SH-SY5Y (cell line): Measurements from ENCODE around the gene TMEM229B.

Experiments used
- GATA2 ChIP-seq: IDR thresholded peaks from 2 replicates; pipeline ENCODE4 v1.6.1; 2011; ENCODE audit warnings: mild to moderate bottlenecking, low read depth, low read length
- GATA3 ChIP-seq: IDR thresholded peaks from 2 replicates; pipeline ENCODE4 v1.6.1; 2011; ENCODE audit warnings: low read depth, mild to moderate bottlenecking, low read length, moderate library complexity

Gene TMEM229B

DNA sequence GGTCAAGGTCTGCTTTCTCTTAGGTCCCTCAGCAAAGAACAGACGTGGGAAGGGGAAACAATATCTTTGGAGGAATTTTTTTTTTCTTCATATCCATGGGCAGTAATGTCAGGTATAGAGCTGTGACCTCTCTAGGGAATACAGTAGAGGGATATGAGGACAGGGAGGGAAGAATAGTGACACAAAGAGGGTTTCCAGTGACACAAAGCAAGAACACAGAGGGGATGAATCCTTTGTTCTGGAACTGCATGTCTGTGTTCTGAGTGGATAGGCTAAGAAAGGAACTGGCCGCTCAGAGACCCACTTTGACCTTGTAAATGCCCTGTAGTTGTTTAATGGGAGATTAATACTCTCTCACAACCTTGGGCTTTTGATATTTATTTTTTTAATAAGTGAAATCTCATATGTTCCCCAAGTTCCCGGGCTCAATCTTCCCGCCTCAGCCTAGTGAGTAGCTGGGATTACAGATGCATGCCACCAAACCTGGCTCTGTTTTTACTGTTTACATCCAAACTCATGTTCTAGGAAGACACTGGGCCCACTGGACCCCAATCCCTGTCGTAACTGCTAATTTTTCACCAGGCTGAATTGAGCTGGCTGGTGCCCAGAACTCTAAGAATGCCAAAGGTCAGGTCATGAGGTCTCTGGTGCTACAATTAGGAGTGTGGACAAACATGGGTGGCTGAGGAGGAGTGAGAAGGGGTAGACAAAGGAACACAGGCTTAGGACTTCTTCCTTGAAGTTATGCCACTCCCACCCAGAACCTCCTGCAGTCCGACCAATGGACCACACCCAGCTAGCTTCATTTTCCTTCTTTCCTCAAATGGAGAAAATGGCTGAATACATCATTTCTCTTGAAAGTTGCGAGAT is 35.5 kb upstream of the TMEM229B start:
- TF ChIP-seq GATA3 (no peak), GATA2 (no peak)

DNA sequence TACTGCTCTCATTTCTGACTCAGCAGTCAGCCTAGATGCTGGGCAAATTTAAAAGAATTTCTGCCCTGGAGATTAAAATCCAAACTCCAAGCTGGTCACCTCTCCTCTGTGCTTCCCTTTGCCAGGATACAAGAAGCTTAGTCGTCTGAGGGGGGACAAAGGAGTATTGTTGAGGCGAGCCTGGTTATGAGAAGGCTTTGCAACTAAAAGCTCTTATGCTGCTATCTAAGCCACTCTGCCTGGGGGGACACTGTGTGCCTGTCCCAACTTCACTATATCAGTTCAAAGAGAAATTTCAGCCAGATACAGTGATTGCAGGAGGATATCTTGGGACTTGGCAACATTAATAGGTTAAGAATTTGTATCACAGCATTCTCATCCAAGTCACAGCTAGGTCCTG is 33.7 kb upstream of the TMEM229B start:
- TF ChIP-seq GATA3, result no peak
- no peak for TF ChIP-seq GATA2

DNA sequence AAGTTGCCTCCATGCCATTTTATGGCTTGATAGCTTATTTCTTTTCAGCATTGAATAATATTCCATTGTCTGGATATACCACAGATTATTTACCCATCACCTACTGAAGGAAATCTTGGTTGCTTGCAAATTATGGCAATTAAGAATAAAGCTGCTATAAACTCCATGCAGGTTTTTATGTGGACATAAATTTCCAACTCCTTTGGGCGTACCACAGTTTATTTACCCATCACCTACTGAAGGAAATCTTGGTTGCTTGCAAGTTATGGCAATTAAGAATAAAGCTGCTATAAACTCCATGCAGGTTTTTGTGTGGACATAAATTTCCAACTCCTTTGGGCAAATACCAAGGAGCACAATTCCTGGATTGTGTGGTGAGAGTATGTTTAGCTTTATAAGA is 32.0 kb upstream of the TMEM229B start:
- TF ChIP-seq GATA3 (no peak), GATA2 (no peak)

DNA sequence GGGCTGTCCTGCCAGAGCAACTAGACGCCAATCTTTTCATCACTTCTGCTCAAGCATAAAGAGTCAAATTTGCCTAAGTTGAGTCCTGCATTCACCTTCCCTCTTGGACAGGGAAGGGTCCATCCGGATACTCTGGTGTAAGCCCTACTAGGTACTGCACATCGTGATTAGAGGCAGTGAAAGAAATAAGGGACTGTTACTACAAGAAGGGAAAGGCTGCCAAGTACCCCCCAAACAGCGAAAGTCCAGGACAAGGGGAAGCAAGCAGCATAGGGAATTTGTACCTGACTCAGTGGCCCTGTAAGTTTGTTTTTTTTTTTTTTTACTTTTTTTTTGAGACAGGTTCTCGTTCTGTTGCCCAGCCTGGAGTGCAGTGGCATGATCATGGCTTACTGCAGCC is 30.9 kb upstream of the TMEM229B start:
- TF ChIP-seq GATA3 (no peak), GATA2 (no peak)

DNA sequence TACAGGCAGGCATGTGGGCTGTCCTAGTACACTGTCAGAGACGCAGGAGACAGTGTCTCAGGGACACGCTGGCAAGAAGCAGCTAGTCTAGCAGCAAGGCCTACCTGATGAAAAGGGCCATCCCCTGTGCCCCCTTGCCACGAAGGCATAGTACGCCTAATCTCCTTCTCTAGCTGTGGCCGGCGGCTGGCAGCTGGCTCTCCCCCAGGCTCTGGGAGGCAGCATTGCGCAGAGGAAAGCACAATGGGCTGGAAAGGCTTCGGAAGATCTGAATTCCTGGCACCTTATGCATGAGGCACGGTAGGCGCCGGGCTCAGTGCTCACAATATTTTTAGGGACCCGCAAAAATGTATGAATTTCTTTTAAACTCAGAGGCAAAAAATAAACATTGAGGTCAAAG is 28.6 kb upstream of the TMEM229B start:
- TF ChIP-seq GATA3, result no peak
- TF ChIP-seq GATA2, result no peak

DNA sequence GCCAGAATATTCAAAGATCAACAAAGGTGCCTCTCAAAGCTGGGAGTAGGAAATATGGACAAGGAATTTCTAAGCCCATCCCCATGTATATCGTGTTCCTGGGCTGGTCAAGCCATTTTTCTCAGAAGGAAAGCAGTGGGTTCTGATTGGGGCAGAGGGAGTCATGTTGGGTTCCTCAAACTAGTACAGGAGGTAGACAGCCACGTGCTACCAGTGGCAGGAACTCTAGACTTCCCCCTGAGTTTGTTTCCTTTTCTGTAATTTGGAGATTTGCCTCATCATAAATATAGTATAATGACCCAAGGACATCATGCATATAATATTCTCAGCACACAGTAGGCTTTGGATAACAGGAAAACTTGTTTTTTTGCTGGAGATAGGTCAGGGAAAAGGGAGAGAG is 28.2 kb upstream of the TMEM229B start:
- TF ChIP-seq GATA3 (no peak), GATA2 (no peak)

DNA sequence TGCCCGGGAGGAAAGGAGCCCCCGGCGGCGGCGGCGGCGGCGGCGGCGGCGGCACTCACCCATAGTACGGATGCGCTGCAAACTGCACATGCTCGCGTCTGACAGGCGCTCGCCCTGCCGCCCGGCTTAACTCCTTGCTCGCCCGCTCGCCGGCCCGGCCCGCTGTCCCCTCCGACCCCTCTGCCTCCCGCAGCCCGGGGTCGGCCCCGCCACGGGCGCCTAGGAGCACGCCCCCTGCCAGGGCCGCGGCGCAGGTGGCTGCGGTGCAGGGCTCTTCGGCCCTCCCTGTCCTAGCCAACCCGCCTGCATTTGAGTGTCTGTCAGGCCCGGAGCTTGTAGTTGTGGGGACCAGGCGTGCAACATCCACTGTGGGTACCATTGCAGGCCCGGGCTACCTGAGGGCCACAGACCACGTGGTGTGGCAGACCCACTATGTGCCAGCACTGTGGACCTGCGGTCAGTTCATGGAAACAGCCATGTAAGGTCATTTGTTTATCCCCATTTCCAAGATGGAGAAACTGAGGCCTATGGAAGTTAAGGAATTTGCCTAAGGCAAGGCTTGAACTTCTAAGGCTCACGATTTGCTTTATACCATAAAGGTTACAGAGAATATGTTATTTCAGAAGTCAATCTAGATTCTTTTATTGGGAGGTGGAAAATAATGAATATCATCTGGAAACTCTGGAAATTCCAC is 27.0 kb upstream of the TMEM229B start:
- no peak for TF ChIP-seq GATA3
- TF ChIP-seq GATA2, result no peak

DNA sequence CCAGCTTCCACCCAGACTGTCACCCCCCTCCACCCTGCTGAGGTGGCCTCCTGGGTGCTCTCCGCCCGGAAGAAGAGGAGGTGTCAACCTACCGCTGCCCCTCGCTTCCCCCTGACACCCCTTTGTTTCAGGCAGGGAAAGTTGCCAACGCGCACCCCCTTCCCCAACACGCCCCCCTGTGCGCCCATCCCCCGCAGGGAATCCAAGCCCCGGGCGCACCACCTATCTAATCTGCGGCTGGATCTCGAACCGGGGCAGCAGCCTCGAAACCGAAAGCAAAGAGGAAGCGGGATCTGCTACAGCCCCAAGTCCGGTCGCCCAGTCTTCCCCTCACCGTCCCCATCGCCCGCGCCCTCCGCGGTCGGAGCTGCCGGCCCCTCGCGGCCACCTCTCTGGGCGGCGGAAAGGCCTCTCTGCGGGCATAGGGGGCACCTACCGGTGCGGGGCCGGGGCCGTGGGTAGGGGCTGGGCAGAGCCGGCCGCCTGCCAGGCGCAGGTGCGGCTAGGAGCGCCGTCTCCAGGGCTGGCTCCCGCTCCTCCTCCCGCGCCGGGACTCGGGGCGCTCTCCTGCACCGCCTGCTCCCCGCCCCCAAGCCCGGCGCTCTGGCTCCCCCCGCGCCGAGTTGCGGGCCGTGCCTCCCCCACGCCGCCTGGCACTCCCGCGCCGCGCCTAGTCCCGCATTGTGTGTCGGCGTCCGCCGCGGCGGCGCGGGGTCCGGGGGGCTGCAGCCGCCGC is 26.3 kb upstream of the TMEM229B start:
- TF ChIP-seq GATA2 (peak; percentile 76), GATA3 (no peak)

DNA sequence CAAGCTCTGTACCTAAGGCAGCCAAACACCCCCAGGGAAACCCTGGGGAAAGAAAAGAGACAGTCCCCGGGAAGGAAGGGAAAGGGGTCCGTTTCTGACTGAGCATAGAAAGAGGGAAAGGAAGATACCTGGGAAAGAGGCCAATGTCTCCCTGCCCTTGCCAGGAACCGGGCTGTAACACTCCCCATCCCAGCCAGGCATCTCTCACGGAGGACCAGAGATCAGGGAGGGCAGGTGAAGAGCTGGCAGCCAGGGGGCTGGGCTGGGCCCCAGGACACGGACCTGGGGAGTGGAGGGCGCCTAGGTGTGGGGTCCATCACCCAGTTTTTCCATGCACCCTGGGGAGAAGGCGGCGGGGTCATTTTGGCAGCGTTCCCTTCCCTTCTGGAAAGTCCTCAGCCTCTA is 25.7 kb upstream of the TMEM229B start:
- TF ChIP-seq GATA3, result no peak
- no peak for TF ChIP-seq GATA2

DNA sequence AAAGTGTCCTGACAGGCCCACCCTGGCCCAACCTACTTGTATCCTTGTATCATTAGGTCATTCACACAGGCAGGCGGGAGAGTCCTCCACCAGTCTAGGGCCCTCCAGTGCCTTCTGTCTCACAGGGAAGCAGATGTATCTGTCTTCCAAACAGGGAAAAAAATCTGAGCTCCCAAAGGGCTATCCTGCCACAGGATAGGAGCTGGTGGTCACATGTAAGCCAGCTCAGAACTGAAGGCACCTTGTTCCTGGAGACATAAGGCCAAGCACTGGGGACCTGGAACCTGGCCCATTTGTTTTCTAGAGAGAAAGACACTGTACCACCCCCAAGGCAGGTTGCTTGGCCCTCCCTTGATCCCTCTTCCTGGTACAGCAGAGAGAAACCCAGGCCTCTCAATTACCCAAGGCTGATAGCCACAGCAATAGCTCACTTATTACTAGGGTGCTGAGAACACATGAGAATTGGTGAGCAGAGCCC is 25.1 kb upstream of the TMEM229B start:
- TF ChIP-seq GATA2, result no peak
- no peak for TF ChIP-seq GATA3

DNA sequence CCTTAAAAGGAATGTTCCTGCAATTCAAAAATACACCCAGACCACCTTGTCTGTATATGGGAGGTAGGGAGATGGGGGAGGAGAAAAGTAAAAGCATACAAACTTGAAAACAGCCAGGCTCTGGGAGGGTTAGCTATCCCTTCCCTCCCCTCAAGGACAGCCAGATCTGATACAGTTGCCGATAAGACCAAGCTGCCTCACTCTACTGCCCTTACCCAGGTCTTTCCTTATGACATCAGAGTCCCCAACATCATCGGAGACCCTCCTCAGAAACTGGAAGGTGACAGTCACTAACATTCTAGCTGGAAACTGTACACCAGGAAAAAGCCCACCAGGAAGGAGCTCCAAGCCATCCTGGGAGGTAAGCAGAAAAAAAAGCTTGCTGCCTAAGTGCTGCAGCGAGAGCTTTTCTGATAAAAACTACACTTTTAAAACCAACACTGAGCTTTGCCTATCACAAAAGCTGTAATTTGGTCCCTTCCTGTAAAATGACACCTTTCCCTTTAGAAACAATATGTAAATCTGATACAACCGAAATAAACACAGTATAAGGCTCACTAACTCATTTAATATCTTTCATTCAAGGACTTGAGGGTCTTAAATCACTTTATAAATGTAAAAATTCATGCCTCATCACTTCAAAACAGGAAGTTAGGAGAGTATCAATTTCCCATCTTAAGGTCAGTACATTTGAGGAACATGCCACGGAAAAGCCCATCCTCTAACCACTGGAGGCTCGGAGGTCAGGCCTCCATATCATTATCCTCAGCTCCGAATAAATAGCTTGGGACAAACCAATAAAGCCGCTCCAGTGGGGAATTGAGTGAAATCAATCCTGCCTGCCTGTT is 24.2 kb upstream of the TMEM229B start:
- TF ChIP-seq GATA2 (no peak), GATA3 (no peak)

DNA sequence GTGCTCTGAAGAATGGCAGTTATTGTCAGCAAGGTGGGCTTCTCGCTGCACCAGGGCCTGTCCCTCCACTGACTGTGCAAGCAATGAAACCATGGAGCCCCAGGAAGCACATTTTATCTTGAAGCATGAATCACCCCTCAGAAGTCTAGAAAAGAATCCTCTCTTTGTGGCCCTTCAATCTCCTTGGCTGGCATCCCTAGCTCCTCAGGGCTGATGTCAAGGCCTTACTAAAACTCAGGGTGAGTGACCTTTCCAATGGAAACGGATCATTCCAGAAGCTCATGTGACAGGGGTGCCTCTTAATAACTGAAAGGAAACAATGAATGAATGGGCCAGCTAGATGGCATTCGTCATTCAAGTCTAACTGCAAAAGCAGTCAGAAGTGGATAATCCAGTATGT is 22.3 kb upstream of the TMEM229B start:
- TF ChIP-seq GATA3 (no peak), GATA2 (no peak)

DNA sequence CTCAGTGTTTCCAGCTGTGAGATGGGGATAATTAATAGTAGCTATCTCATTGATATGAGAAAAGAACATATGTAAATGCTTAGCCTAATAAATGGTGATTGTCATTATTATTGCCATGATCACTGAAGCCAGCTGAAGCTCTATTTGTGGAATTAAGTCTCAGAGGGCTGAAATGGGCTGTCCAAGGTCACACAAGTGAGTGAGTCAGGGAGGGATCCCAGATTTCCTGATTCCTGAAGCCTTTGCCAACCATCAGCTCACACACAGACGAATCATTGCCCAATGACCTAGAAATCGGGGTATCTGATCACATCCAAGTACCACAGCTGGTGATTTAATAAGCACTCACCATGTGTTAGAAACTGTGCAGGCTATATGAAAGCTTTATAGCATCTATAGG is 21.6 kb upstream of the TMEM229B start:
- TF ChIP-seq GATA3 (no peak), GATA2 (no peak)

DNA sequence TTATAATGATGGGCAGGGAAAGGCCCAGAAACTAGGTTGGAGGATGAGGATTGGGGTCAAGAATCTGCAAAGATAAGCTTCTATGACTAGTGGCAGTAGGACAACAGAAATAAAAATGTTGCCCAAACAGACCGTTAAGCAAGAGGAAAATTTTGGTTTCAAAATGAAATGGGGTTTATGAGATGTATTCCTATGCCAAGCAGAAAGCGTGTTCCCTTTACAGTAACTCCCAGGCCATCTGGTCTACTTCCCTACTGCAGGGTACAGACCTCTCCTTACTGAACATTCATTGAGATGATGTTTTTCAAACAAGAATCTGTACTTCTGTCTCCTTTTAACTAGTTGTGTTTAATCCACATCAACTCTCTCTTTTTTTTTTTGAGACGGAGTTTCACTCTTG is 20.4 kb upstream of the TMEM229B start:
- TF ChIP-seq GATA3 (no peak), GATA2 (no peak)
